ENCODE results near the gene CDH22.

DNA sequence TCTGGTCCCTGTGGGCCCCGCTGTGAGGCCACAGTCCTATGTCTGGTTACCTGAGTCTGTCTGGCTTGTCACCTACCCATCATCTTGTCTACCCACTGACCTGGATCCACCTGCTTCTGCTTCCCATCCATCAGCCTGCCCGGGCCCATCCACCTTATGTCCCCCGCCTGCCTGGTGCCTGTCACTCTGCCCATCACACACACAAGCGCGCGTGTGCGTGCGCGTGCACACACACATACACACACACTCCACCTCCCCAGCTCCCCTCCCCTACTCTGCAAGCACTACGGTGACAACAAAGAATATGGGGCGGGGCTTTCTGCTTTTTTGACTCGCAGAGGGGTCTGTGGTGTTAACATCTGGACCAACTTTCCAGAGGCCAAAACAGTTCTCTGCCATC lies 8.0 kb downstream of the CDH22 start:
- TF ChIP-seq SP1 (IDR thresholded peaks at IDR 0.05), result no peak
- TF ChIP-seq FOXM1 (IDR thresholded peaks at IDR 0.05; ENCODE audit: borderline replicate concordance), result no peak
- TF ChIP-seq PKNOX1 (IDR thresholded peaks at IDR 0.05), result no peak
- no peak for TF ChIP-seq FOXK2 (IDR thresholded peaks at IDR 0.05)
- TF ChIP-seq FOXA1 (IDR thresholded peaks at IDR 0.05), result no peak
- TF ChIP-seq BHLHE40 (IDR thresholded peaks at IDR 0.05; ENCODE audit: borderline replicate concordance), result no peak
- no peak for TF ChIP-seq TARDBP (IDR thresholded peaks at IDR 0.05)
- no peak for TF ChIP-seq ZNF384 (IDR thresholded peaks at IDR 0.05)
- no peak for TF ChIP-seq SUZ12 (IDR thresholded peaks at IDR 0.05)
- TF ChIP-seq NFRKB (IDR thresholded peaks at IDR 0.05), result no peak
- TF ChIP-seq ARNT (IDR thresholded peaks at IDR 0.05), result no peak
